ENCODE data around the gene SIN3A.

SIN3A gene

GRCh38 chr15:75451674-75452363 is at the start of gene SIN3A:
SIN3A (minus strand) TSS chr15:75451690; CDS start chr15:75430375, 21,315 bp downstream.
- TF ChIP-seq GATA2 (IDR thresholded peaks at IDR 0.05; ENCODE audit: low read depth, low read length), result no peak

GRCh38 chr15:75493732-75494131 is 42.2 kb upstream of the SIN3A start:
- no peak for TF ChIP-seq GATA2 (IDR thresholded peaks at IDR 0.05; ENCODE audit: low read depth, low read length)
- no peak for TF ChIP-seq GATA3 (IDR thresholded peaks at IDR 0.05; ENCODE audit: low read depth, low read length)

- TF ChIP-seq GATA2 (IDR thresholded peaks at IDR 0.05; ENCODE audit: low read depth, low read length), result no peak
- TF ChIP-seq GATA3 (IDR thresholded peaks at IDR 0.05; ENCODE audit: low read depth, low read length), result no peak
These were observed 32.5 kb upstream of the SIN3A start for GRCh38 chr15:75483961-75484360.

- TF ChIP-seq GATA2 (IDR thresholded peaks at IDR 0.05; ENCODE audit: low read depth, low read length), result no peak
- TF ChIP-seq GATA3 (IDR thresholded peaks at IDR 0.05; ENCODE audit: low read depth, low read length), result no peak
These were observed 31.6 kb upstream of the SIN3A start for GRCh38 chr15:75483106-75483505.

- TF ChIP-seq GATA2 (IDR thresholded peaks at IDR 0.05; ENCODE audit: low read depth, low read length) (no peak), GATA3 (IDR thresholded peaks at IDR 0.05; ENCODE audit: low read depth, low read length) (no peak)
These were observed 28.2 kb upstream of the SIN3A start for GRCh38 chr15:75479670-75480069.

GRCh38 chr15:75468913-75469598 is 17.6 kb upstream of the SIN3A start:
- TF ChIP-seq GATA3 (IDR thresholded peaks at IDR 0.05; ENCODE audit: low read depth, low read length), result no peak
- no peak for TF ChIP-seq GATA2 (IDR thresholded peaks at IDR 0.05; ENCODE audit: low read depth, low read length)

GRCh38 chr15:75460646-75461045 is 9.2 kb upstream of the SIN3A start:
- TF ChIP-seq GATA3 (IDR thresholded peaks at IDR 0.05; ENCODE audit: low read depth, low read length) (no peak), GATA2 (IDR thresholded peaks at IDR 0.05; ENCODE audit: low read depth, low read length) (no peak)

- TF ChIP-seq GATA2 (IDR thresholded peaks at IDR 0.05; ENCODE audit: low read depth, low read length) (no peak), GATA3 (IDR thresholded peaks at IDR 0.05; ENCODE audit: low read depth, low read length) (no peak)
These were observed 8.1 kb upstream of the SIN3A start for GRCh38 chr15:75459581-75459980.

- TF ChIP-seq GATA3 (IDR thresholded peaks at IDR 0.05; ENCODE audit: low read depth, low read length), result no peak
- TF ChIP-seq GATA2 (IDR thresholded peaks at IDR 0.05; ENCODE audit: low read depth, low read length), result no peak
These were observed 5.2 kb upstream of the SIN3A start for GRCh38 chr15:75456710-75457109.

- TF ChIP-seq GATA2 (IDR thresholded peaks at IDR 0.05; ENCODE audit: low read depth, low read length) (no peak), GATA3 (IDR thresholded peaks at IDR 0.05; ENCODE audit: low read depth, low read length) (no peak)
These were observed 4.6 kb upstream of the SIN3A start for GRCh38 chr15:75455982-75456531.

GRCh38 chr15:75455424-75455981 is 4.0 kb upstream of the SIN3A start:
- TF ChIP-seq GATA3 (IDR thresholded peaks at IDR 0.05; ENCODE audit: low read depth, low read length) (no peak), GATA2 (IDR thresholded peaks at IDR 0.05; ENCODE audit: low read depth, low read length) (no peak)

- TF ChIP-seq GATA2 (IDR thresholded peaks at IDR 0.05; ENCODE audit: low read depth, low read length) (no peak), GATA3 (IDR thresholded peaks at IDR 0.05; ENCODE audit: low read depth, low read length) (no peak)
These were observed 3.2 kb upstream of the SIN3A start for GRCh38 chr15:75454471-75455378.

- TF ChIP-seq GATA3 (IDR thresholded peaks at IDR 0.05; ENCODE audit: low read depth, low read length) (no peak), GATA2 (IDR thresholded peaks at IDR 0.05; ENCODE audit: low read depth, low read length) (no peak)
These were observed 2.4 kb upstream of the SIN3A start for GRCh38 chr15:75453703-75454470.
